GM18507 (cell line): Measurements from ENCODE around the gene SERPINA1.
"Not testable (repeated sequence)": the region's sequence is repeated elsewhere in the genome, so short reads cannot be mapped to it uniquely, and the experiment has no call there.

Source experiments
- DNase-seq: peaks from one replicate; pipeline ENCODE4 v3.0.0; 2011; ENCODE audit warnings: low read depth; ENCODE audit not compliant: insufficient read length; ENCODE audit errors: extremely low spot score
- FAIRE-seq: peaks from 2 replicates; lab custom pipeline; 2011; peaks lifted over from hg19 to GRCh38; lab: Jason Lieb, UNC

Gene SERPINA1

DNA sequence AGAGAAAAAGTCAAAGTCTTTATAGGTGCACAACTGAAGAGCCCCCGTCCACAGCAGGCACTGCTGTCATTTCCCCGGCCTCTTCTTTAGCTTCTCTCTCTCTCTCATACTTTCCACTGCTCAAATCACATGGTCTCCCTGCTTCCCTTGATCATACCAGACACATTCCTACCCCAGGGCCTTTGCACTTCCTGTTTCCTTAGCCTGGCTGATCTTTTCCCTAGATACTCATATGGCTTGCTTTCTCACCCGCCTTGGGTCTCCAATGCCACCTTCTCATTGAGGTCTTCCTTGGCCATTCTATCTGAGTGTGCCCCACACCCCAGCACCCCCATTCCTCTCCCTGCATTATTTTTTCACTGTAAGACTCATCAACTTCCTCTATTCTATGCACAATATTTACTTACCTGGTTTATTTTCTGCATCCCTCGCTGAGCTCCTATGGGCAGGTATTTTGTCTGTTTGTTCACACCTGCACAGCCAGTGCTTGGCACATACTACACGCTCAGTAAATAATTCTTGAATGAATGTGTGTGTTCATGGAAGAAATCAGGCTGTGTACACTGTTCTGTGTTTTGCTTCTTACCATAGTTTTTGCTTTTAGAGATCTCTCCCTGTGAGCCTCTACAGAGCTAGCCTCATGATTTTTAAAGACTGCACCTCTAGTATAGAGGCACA, 31.9 kb downstream of the SERPINA1 start:
- FAIRE-seq (no peak), DNase-seq (no peak)

GRCh38 chr14:94355191-94355794, 33.1 kb downstream of the SERPINA1 start:
- DNase-seq (no peak), FAIRE-seq (peak; percentile 80)

DNA sequence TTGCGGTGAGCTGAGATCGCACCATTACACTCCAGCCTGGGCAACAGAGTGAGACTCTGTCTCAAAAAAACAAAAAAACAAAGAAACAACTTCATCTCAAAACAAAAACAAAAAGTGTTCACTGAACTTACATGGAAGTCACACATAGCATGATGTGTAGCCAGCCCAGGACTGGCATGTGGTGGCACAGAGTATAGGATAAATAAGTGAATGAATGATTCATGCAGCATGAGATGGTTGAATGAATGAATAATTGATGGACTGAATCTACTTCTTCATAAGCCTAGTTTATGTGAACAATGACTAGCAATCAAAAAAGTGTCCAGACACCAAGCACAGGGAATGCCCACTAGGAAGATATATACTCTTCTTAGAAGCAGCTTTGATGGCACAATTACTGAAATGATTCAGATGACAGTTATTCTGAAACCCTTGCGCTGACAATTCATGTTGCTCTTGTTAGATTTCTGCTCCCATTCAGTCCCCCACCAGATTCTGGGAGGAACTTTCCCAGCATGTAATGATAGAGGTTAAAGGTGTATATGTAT, 33.7 kb downstream of the SERPINA1 start:
- no peak for FAIRE-seq

GRCh38 chr14:94354190-94354589, 34.2 kb downstream of the SERPINA1 start:
- not testable (repeated sequence) for FAIRE-seq

More for the DNA sequence above, 33.7 kb downstream of the SERPINA1 start:
- DNase-seq, result no peak

GRCh38 chr14:94349276-94349675, 39.1 kb downstream of the SERPINA1 start:
- FAIRE-seq, result no peak
- no peak for DNase-seq

More at GRCh38 chr14:94354190-94354589, 34.2 kb downstream of the SERPINA1 start:
- not testable (repeated sequence) for DNase-seq

GRCh38 chr14:94348836-94349235, 39.6 kb downstream of the SERPINA1 start:
- FAIRE-seq, result no peak

DNA sequence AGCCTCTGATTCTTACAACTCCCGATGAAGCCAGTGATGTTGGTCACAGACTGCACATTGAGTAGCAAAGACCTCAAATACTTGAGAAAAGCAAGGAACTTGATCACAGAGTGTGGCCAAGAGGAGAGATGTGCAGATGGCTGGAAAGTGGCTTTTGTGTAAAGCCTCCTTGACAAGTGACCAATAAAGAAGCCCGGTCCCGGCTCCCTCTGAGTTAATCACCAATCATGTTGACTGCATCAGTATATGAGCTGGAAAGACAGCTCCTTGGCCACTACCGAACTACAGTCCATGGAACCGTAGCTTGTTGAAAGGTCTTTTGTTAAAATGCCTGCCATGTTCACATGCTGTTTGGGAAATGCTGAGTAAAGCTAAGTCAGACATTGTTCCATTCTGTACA, 41.6 kb downstream of the SERPINA1 start:
- no peak for DNase-seq
- FAIRE-seq, result no peak

More at GRCh38 chr14:94348836-94349235, 39.6 kb downstream of the SERPINA1 start:
- DNase-seq, result no peak

DNA sequence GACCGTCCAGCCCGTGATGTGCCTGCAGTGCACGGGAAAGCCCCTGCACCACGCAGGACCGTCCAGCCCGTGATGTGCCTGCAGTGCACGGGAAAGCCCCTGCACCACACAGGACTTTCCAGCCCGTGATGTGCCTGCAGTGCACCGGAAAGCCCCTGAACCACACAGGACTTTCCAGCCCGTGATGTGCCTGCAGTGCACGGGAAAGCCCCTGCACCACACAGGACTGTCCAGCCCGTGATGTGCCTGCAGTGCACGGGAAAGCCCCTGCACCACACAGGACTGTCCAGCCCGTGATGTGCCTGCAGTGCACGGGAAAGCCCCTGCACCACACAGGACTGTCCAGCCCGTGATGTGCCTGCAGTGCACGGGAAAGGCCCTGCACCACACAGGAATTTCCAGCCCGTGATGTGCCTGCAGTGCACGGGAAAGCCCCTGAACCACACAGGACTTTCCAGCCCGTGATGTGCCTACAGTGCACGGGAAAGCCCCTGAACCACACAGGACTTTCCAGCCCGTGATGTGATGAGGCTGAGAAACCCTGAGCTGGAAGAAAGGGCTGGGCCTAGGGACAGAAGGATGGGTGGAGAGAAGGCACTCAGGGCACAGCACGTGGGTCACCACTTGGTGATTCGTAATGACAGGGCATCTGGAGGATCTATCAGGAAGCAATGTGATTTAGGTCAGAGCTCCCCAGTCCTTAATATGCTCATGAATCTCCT, 42.2 kb downstream of the SERPINA1 start:
- not testable (repeated sequence) for DNase-seq
- FAIRE-seq, result peak; percentile 95

- DNase-seq (no peak), FAIRE-seq (peak; percentile 36)
These were observed 42.9 kb downstream of the SERPINA1 start for GRCh38 chr14:94345344-94346064.

- FAIRE-seq, result no peak
- DNase-seq, result no peak
These were observed 44.0 kb downstream of the SERPINA1 start for GRCh38 chr14:94344389-94344788.

GRCh38 chr14:94343238-94344005, 45.0 kb downstream of the SERPINA1 start:
- no peak for FAIRE-seq
- no peak for DNase-seq

DNA sequence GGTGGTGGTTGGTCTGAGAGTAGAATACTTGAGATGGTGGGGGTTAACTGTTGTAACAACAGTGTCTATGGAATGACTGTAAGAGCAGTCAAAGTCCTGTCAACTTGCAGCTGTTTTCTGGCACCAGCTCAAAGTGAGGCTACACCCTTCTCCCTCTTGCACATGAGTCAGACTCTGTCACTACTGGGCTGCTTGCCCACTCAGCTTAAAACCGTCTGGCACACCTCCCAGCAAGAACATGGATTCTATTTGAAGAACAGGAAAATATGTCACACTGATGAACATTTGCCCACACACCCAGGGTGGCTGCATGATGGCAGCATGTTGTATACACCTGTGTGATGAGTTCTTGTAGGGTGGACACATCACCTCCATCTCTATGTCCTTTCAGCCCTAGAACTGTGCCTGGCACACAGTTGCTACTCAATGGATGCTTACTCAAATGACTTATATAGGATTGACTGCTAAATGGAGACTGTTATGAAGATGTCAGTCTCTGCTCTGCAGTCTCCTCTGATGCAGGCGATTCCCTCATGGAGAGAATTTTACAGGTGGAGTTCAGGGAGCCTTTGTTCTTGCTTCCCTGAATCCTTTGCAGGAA, 46.0 kb downstream of the SERPINA1 start:
- FAIRE-seq, result no peak
- DNase-seq, result no peak

GRCh38 chr14:94341656-94342333, 46.6 kb downstream of the SERPINA1 start:
- DNase-seq (no peak), FAIRE-seq (no peak)

- DNase-seq (no peak), FAIRE-seq (no peak)
These were observed 47.9 kb downstream of the SERPINA1 start for GRCh38 chr14:94340533-94340932.

- FAIRE-seq, result no peak
- no peak for DNase-seq
These were observed 50.4 kb downstream of the SERPINA1 start for GRCh38 chr14:94338023-94338422.

DNA sequence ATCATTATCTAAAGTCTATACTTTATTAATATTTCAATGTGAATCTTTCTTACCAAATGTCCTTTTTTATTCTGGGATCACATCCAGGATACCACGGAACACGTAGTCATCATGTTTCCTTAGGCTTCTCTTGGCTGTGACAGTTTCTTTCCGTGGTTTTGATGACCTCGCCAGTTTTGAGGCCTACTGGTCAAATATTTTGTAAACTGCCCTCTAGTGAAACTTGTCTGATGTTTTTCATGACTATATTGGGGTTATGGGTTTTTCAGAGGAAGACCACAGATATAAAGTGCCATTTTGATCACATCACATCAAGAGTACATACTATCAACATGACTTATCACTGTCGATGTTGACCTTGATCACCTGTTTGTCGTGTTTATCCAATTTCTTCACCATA, 51.1 kb downstream of the SERPINA1 start:
- FAIRE-seq (no peak), DNase-seq (no peak)

DNA sequence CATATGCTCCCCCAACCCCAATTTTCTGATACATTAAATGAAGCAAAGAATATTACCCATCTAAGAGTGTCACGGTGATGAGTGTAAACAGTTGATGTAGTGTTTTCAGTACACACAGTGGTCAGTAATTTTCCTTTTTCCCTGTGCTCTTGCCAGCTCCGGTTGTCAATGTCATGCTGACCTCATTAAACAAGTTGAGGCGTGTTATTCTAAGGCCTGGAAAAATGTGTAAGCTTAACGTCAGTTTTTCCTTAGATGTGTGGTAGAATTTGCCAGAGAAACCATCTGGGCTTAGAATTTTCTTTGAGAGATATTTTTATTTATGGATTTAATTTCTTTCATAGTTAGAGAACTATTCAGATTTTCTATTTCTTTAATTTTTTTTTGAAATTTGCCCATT, 53.5 kb downstream of the SERPINA1 start:
- DNase-seq, result no peak
- no peak for FAIRE-seq

GRCh38 chr14:94332587-94332986, 55.8 kb downstream of the SERPINA1 start:
- FAIRE-seq, result peak; percentile 24
- DNase-seq, result no peak
